HEK293 (cell line): ENCODE results near the gene HOXB4.

Source experiments
- GFI1B ChIP-seq: fragments of 450-650 bp; formaldehyde crosslinking; IDR thresholded peaks from 2 replicates; pipeline ENCODE4 v1.5.1; 2016; ENCODE audit warnings: missing biosample characterization, missing genetic modification characterization
- KLF1 ChIP-seq: fragments of 450-650 bp; formaldehyde crosslinking; IDR thresholded peaks from 2 replicates; pipeline ENCODE4 v1.5.1; 2016; ENCODE audit warnings: missing biosample characterization, missing genetic modification characterization
- MZF1 ChIP-seq: fragments of 450-650 bp; formaldehyde crosslinking; IDR thresholded peaks from 2 replicates; pipeline ENCODE4 v1.5.1; 2017; ENCODE audit warnings: missing biosample characterization, missing genetic modification characterization, borderline replicate concordance
- ZBTB21 ChIP-seq: fragments of 450-650 bp; formaldehyde crosslinking; IDR thresholded peaks from 2 replicates; pipeline ENCODE4 v1.5.1; 2017; ENCODE audit warnings: missing biosample characterization, missing genetic modification characterization
- ZFP3 ChIP-seq: fragments of 450-650 bp; formaldehyde crosslinking; IDR thresholded peaks from 2 replicates; pipeline ENCODE4 v1.5.1; 2016; ENCODE audit warnings: low read depth, missing biosample characterization, missing genetic modification characterization
- ZNF121 ChIP-seq: fragments of 450-650 bp; formaldehyde crosslinking; IDR thresholded peaks from 2 replicates; pipeline ENCODE4 v1.5.1; 2016; ENCODE audit warnings: missing biosample characterization, missing genetic modification characterization
- ZNF133 ChIP-seq: fragments of 450-650 bp; formaldehyde crosslinking; IDR thresholded peaks from 2 replicates; pipeline ENCODE4 v1.5.1; 2016; ENCODE audit warnings: missing biosample characterization, missing genetic modification characterization
- ZNF157 ChIP-seq: fragments of 450-650 bp; formaldehyde crosslinking; IDR thresholded peaks from 2 replicates; pipeline ENCODE4 v1.5.1; 2016; ENCODE audit warnings: missing biosample characterization, missing genetic modification characterization
- ZNF19 ChIP-seq: fragments of 450-650 bp; formaldehyde crosslinking; IDR thresholded peaks from 2 replicates; pipeline ENCODE4; 2016; ENCODE audit warnings: missing biosample characterization, missing genetic modification characterization, low read depth
- ZNF2 ChIP-seq: fragments of 450-650 bp; formaldehyde crosslinking; IDR thresholded peaks from 2 replicates; pipeline ENCODE4 v1.5.1; 2016; ENCODE audit warnings: missing biosample characterization, missing genetic modification characterization
- ZNF24 ChIP-seq: fragments of 450-650 bp; formaldehyde crosslinking; IDR thresholded peaks from 2 replicates; pipeline ENCODE4 v1.5.1; 2016; ENCODE audit warnings: missing biosample characterization, missing genetic modification characterization
- ZNF433 ChIP-seq: fragments of 450-650 bp; formaldehyde crosslinking; IDR thresholded peaks from 2 replicates; pipeline ENCODE4 v1.5.1; 2016; ENCODE audit warnings: missing biosample characterization, missing genetic modification characterization, low read depth
- ZNF48 ChIP-seq: fragments of 450-650 bp; formaldehyde crosslinking; IDR thresholded peaks from 2 replicates; pipeline ENCODE4 v1.5.1; 2016; ENCODE audit warnings: missing biosample characterization, missing genetic modification characterization
- ZNF501 ChIP-seq: fragments of 450-650 bp; formaldehyde crosslinking; IDR thresholded peaks from 2 replicates; pipeline ENCODE4 v1.5.1; 2016; ENCODE audit warnings: missing biosample characterization, missing genetic modification characterization
- ZNF555 ChIP-seq: fragments of 450-650 bp; formaldehyde crosslinking; conservative IDR thresholded peaks from 2 replicates; pipeline ENCODE4 v1.5.1; 2017; ENCODE audit warnings: missing biosample characterization, mild to moderate bottlenecking, missing genetic modification characterization, inconsistent platforms
- ZNF610 ChIP-seq: fragments of 450-650 bp; formaldehyde crosslinking; IDR thresholded peaks from 2 replicates; pipeline ENCODE4 v1.5.1; 2016; ENCODE audit warnings: missing biosample characterization, missing genetic modification characterization, borderline replicate concordance
- ZNF624 ChIP-seq: fragments of 450-650 bp; formaldehyde crosslinking; IDR thresholded peaks from 2 replicates; pipeline ENCODE4 v1.5.1; 2017; ENCODE audit warnings: missing biosample characterization, missing genetic modification characterization
- ZNF654 ChIP-seq: fragments of 450-650 bp; formaldehyde crosslinking; IDR thresholded peaks from 2 replicates; pipeline ENCODE4 v1.5.1; 2016; ENCODE audit warnings: low read depth, missing biosample characterization, missing genetic modification characterization
- ZNF664 ChIP-seq: fragments of 450-650 bp; formaldehyde crosslinking; IDR thresholded peaks from 2 replicates; pipeline ENCODE4 v1.5.1; 2016; ENCODE audit warnings: missing biosample characterization, missing genetic modification characterization
- ZNF792 ChIP-seq: fragments of 450-650 bp; formaldehyde crosslinking; IDR thresholded peaks from 2 replicates; pipeline ENCODE4 v1.5.1; 2016; ENCODE audit warnings: missing biosample characterization, missing genetic modification characterization
- ZNF837 ChIP-seq: fragments of 450-650 bp; formaldehyde crosslinking; IDR thresholded peaks from 2 replicates; pipeline ENCODE4 v1.5.1; 2016; ENCODE audit warnings: missing biosample characterization, missing genetic modification characterization
- TF ChIP-seq, protein P1 (sequence below): fragments of 450-650 bp; formaldehyde crosslinking; IDR thresholded peaks from 2 replicates; pipeline ENCODE4 v1.5.1; 2017; ENCODE audit warnings: missing biosample characterization, missing genetic modification characterization
- TF ChIP-seq, protein P2 (sequence below): fragments of 450-650 bp; formaldehyde crosslinking; IDR thresholded peaks from 2 replicates; pipeline ENCODE4 v1.5.1; 2016; ENCODE audit warnings: missing biosample characterization, missing genetic modification characterization
- TF ChIP-seq, protein P3 (sequence below): fragments of 450-650 bp; formaldehyde crosslinking; IDR thresholded peaks from 2 replicates; pipeline ENCODE4 v1.5.1; 2016; ENCODE audit warnings: missing biosample characterization, missing genetic modification characterization
- TF ChIP-seq, protein P4 (sequence below): fragments of 450-650 bp; formaldehyde crosslinking; IDR thresholded peaks from 2 replicates; pipeline ENCODE4 v1.5.0; 2017; ENCODE audit warnings: missing biosample characterization, missing genetic modification characterization, borderline replicate concordance

The HOXB4 gene

DNA sequence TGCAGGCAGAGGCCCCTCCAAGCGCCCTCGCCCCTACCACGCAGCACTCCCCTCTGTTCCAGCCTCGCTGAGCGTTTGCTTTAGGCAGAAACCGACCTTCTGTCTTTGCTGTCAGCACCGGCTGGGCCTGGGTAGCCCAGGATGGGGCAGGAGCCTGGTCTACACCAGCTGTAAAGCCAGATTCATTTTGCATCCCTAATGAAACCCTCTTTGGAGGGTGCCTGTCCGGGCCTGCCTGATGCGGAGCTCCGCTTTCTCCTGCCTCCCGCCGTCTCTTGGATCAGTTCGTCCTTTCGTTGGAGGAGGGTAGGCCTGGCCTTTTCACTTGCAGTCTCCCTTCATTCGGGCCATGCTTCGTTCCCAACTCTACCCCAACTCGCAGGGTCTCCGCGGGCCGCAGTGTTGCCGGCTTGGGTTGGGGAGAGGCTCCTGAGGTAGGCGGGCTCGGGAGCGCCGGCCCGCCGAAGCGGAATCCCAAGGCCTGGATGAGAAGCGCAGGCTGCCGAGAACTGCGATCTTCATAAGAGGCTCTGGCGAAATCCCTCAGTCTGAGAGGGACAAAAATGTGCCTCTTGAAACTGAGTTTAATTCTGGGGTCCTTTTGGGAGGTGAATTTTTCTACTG is 41.8 kb upstream of the HOXB4 start (continued):
- TF ChIP-seq, protein P1, sequence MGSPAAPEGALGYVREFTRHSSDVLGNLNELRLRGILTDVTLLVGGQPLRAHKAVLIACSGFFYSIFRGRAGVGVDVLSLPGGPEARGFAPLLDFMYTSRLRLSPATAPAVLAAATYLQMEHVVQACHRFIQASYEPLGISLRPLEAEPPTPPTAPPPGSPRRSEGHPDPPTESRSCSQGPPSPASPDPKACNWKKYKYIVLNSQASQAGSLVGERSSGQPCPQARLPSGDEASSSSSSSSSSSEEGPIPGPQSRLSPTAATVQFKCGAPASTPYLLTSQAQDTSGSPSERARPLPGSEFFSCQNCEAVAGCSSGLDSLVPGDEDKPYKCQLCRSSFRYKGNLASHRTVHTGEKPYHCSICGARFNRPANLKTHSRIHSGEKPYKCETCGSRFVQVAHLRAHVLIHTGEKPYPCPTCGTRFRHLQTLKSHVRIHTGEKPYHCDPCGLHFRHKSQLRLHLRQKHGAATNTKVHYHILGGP (tag by site-specific recombination) = no peak
- no peak for TF ChIP-seq ZBTB21
- TF ChIP-seq ZNF664 (tag by site-specific recombination) = peak; percentile 38; the same call in 1 of the 2 replicates
- 0 out of 2 replicates have a peak, but pooled peaks have one; percentile 8 for TF ChIP-seq ZFP3 (tag by site-specific recombination)
- peak; percentile 37; the same call in 1 of the 2 replicates for TF ChIP-seq GFI1B (tag by site-specific recombination)
- TF ChIP-seq ZNF24 = no peak
- no peak for TF ChIP-seq ZNF433 (tag by site-specific recombination)
- TF ChIP-seq ZNF837 (tag by site-specific recombination) = peak; percentile 100
- TF ChIP-seq ZNF121 (tag by site-specific recombination) = peak; percentile 8; the same call in 1 of the 2 replicates
- TF ChIP-seq ZNF555 = no peak
- peak; percentile 5; the same call in 1 of the 2 replicates for TF ChIP-seq ZNF654 (tag by site-specific recombination)
- 0 out of 2 replicates have a peak, but pooled peaks have one; percentile 36 for TF ChIP-seq ZNF610 (tag by site-specific recombination)
- TF ChIP-seq ZNF19 (tag by site-specific recombination) = no peak
- TF ChIP-seq ZNF133 (tag by site-specific recombination) = no peak
- TF ChIP-seq KLF1 = no peak
- peak; percentile 88 for TF ChIP-seq ZNF624 (tag by site-specific recombination)
- TF ChIP-seq ZNF48 (tag by site-specific recombination) = no peak
- TF ChIP-seq, protein P2, sequence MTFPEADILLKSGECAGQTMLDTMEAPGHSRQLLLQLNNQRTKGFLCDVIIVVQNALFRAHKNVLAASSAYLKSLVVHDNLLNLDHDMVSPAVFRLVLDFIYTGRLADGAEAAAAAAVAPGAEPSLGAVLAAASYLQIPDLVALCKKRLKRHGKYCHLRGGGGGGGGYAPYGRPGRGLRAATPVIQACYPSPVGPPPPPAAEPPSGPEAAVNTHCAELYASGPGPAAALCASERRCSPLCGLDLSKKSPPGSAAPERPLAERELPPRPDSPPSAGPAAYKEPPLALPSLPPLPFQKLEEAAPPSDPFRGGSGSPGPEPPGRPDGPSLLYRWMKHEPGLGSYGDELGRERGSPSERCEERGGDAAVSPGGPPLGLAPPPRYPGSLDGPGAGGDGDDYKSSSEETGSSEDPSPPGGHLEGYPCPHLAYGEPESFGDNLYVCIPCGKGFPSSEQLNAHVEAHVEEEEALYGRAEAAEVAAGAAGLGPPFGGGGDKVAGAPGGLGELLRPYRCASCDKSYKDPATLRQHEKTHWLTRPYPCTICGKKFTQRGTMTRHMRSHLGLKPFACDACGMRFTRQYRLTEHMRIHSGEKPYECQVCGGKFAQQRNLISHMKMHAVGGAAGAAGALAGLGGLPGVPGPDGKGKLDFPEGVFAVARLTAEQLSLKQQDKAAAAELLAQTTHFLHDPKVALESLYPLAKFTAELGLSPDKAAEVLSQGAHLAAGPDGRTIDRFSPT = no peak
- TF ChIP-seq ZNF501 (tag by site-specific recombination) = 0 out of 2 replicates have a peak, but pooled peaks have one; percentile 40
- TF ChIP-seq, protein P3, sequence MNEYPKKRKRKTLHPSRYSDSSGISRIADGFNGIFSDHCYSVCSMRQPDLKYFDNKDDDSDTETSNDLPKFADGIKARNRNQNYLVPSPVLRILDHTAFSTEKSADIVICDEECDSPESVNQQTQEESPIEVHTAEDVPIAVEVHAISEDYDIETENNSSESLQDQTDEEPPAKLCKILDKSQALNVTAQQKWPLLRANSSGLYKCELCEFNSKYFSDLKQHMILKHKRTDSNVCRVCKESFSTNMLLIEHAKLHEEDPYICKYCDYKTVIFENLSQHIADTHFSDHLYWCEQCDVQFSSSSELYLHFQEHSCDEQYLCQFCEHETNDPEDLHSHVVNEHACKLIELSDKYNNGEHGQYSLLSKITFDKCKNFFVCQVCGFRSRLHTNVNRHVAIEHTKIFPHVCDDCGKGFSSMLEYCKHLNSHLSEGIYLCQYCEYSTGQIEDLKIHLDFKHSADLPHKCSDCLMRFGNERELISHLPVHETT (tag by site-specific recombination) = no peak
- TF ChIP-seq, protein P4, sequence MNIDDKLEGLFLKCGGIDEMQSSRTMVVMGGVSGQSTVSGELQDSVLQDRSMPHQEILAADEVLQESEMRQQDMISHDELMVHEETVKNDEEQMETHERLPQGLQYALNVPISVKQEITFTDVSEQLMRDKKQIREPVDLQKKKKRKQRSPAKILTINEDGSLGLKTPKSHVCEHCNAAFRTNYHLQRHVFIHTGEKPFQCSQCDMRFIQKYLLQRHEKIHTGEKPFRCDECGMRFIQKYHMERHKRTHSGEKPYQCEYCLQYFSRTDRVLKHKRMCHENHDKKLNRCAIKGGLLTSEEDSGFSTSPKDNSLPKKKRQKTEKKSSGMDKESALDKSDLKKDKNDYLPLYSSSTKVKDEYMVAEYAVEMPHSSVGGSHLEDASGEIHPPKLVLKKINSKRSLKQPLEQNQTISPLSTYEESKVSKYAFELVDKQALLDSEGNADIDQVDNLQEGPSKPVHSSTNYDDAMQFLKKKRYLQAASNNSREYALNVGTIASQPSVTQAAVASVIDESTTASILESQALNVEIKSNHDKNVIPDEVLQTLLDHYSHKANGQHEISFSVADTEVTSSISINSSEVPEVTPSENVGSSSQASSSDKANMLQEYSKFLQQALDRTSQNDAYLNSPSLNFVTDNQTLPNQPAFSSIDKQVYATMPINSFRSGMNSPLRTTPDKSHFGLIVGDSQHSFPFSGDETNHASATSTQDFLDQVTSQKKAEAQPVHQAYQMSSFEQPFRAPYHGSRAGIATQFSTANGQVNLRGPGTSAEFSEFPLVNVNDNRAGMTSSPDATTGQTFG (tag by site-specific recombination) = no peak
- TF ChIP-seq ZNF2 (tag by site-specific recombination) = peak; percentile 85
- peak; percentile 94 for TF ChIP-seq MZF1 (tag by site-specific recombination)
- no peak for TF ChIP-seq ZNF157 (tag by site-specific recombination)
- TF ChIP-seq ZNF792 = peak; percentile 34; the same call in 1 of the 2 replicates
